ENCODE data around the gene SLC22A23. TPM values are rescaled to one million over a fixed set of nuclear protein-coding genes. Genes with fewer than 3 reads are reported as not detected.

The SLC22A23 gene
- total and polyA plus RNA-seq, 4 donors: 4.9 to 45.4 (median 19.7) TPM

DNA sequence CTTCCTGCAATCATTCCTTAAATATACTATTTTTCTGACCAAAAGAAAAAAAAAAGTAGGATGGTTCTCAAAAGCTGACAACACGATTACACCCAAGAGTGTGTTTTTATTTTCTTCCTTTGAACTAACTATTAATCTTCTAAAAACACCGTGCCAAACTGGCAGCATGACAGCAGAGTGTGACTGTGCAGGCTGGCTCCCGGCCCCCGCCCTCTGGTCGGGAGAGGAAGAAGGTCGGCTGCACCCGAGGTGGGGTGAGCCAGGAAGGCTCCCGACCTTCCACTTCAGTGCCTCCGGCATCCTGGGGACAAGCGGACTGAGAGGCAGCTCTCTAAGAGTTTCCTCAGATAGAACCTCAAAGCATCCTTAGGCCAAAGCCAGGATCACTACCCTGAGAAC, 29.2 kb downstream of the SLC22A23 start:
- no peak overlapping the region for H3K27ac ChIP-seq (ENCODE audit: low read depth in 1 of 2, low read length in 2 of 2)
- peaks cover 0 to 13% (median 8%) of the 10 kb centered on the region in 4 donors for H3K4me1 ChIP-seq (ENCODE audit: control insufficient read depth in 4 of 4, insufficient read depth in 4 of 4, low read length in 3 of 4)
- TF ChIP-seq JUND (IDR thresholded peaks at IDR 0.05): no peak
- peak; percentile 29 for TF ChIP-seq NR2F2 (IDR thresholded peaks at IDR 0.05)
- H3K27me3 ChIP-seq (ENCODE audit: control insufficient read depth in 4 of 4, insufficient read depth in 4 of 4, low read length in 3 of 4): no peaks in the 10 kb centered on the region
- peak; percentile 84 for DNase-seq (ENCODE audit: low spot score)
- H3K4me3 ChIP-seq (ENCODE audit: low read depth in 1 of 3, low read length in 3 of 3): no peak overlapping the region
- no peak overlapping the region for H3K9ac ChIP-seq (ENCODE audit: low read depth in 1 of 2, low read length in 2 of 2)
- H3K9me3 ChIP-seq (ENCODE audit: control insufficient read depth in 4 of 4, low read length in 3 of 4): no peaks in the 10 kb centered on the region
- H3K36me3 ChIP-seq (ENCODE audit: control insufficient read depth in 4 of 4, insufficient read depth in 3 of 4, low read depth in 1 of 4, low read length in 3 of 4): peaks cover 0 to 2% (median 0%) of the 10 kb centered on the region in 4 donors
- 14% methylated on average over 10 of the region's 10 CpGs for WGBS

DNA sequence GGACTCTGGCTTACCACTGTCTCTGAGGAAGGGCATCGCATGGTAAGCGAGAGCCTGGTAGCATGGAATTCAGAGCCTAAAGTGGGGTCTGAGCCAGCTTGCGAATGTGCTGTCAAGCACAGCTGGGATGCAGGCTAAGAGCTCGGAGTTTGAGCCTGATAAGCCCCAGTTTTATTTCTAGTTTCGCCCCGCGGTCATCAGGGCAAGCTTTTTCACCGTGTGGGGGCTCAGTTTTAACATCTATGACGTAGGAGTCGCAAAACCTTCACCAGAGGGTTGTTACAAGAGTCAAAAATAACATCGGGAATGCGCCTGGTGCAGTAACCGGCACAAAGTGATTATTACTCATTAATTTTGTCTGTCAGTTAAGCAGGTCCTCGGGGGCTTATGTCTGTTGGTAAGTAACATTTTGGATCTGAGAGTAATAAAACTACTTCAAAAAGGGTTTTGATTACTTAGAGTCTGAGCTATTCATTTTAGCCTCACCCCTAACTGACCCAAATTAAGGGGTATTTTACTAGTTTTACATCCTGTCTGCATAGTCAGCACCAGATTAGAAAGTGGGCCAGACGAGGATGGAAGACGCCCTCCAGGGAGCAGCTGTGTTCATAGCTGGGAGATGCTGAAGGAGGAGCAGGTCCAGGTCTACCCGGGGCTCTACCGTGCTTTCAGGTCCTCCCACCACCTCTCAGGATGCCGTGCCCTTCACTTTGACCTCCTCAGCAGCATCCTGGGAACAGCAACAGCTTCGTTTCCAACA, 29.7 kb downstream of the SLC22A23 start:
- H3K36me3 ChIP-seq (ENCODE audit: control insufficient read depth in 4 of 4, insufficient read depth in 3 of 4, low read depth in 1 of 4, low read length in 3 of 4): peaks cover 0 to 2% (median 0%) of the 10 kb centered on the region in 4 donors
- WGBS: 79% methylated on average over 20 of the region's 20 CpGs

DNA sequence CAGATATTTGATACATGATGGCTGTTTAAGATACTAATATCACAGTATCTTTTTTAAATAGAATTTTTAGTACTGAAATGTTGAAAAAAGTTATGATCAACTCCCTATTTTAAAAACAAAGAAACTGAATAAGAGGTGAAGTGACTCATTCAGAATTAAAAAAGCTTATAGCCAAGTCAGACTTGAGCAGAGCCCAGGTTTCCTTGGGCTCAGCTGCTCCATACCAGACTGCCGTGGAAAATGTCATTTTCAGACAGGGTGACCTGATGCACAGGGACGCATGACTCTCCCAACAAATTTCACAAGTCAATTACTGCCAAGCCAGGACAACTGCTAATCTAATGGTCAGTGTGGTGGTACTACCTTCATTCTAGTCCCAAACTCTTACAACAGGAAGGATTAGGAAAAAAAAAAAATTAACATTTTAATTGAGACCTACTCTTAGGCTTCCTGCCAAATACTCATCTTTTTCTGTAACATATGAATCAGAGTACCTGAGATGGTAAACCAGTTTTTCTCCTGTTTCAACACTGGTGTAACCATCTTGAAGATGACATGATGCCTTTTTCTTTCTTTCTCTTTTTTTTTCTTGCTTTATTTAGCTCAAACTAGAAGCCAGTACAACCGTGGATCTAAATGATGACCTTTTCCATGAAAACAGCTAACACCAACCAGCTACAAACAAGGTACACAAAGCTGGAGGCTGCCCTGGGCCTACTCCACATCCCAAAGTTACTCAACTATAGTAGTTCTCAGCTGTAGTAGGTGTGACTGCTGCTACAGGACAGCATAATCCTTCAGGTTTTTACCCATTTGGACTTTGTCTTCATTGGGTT, 30.5 kb downstream of the SLC22A23 start:
- Histone ChIP-seq H3K27me3 (ENCODE audit: control insufficient read depth in 4 of 4, insufficient read depth in 4 of 4, low read length in 3 of 4) (no peaks in the 10 kb centered on the region), H3K36me3 (ENCODE audit: control insufficient read depth in 4 of 4, insufficient read depth in 3 of 4, low read depth in 1 of 4, low read length in 3 of 4) (no peaks in the 10 kb centered on the region), H3K27ac (ENCODE audit: low read depth in 1 of 2, low read length in 2 of 2) (no peak overlapping the region), H3K4me1 (ENCODE audit: control insufficient read depth in 4 of 4, insufficient read depth in 4 of 4, low read length in 3 of 4) (peaks cover 0 to 13% (median 8%) of the 10 kb centered on the region in 4 donors), H3K9me3 (ENCODE audit: control insufficient read depth in 4 of 4, low read length in 3 of 4) (no peaks in the 10 kb centered on the region), H3K9ac (ENCODE audit: low read depth in 1 of 2, low read length in 2 of 2) (no peak overlapping the region), H3K4me3 (ENCODE audit: low read depth in 1 of 3, low read length in 3 of 3) (no peak overlapping the region)
- TF ChIP-seq HNF4A (conservative IDR thresholded peaks at IDR 0.05): peak; percentile 26 to 66
- TF ChIP-seq, protein P1, sequence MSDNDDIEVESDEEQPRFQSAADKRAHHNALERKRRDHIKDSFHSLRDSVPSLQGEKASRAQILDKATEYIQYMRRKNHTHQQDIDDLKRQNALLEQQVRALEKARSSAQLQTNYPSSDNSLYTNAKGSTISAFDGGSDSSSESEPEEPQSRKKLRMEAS (IDR thresholded peaks at IDR 0.05): no peak
- 77% methylated on average over 3 of the region's 3 CpGs for WGBS
- DNase-seq (ENCODE audit: low spot score): no peak

More for the DNA sequence above, 29.7 kb downstream of the SLC22A23 start:
- Histone ChIP-seq H3K27ac (ENCODE audit: low read depth in 1 of 2, low read length in 2 of 2) (no peak overlapping the region), H3K27me3 (ENCODE audit: control insufficient read depth in 4 of 4, insufficient read depth in 4 of 4, low read length in 3 of 4) (no peaks in the 10 kb centered on the region), H3K9ac (ENCODE audit: low read depth in 1 of 2, low read length in 2 of 2) (no peak overlapping the region), H3K9me3 (ENCODE audit: control insufficient read depth in 4 of 4, low read length in 3 of 4) (no peaks in the 10 kb centered on the region), H3K4me3 (ENCODE audit: low read depth in 1 of 3, low read length in 3 of 3) (no peak overlapping the region), H3K4me1 (ENCODE audit: control insufficient read depth in 4 of 4, insufficient read depth in 4 of 4, low read length in 3 of 4) (peaks cover 0 to 13% (median 8%) of the 10 kb centered on the region in 4 donors)
- DNase-seq (ENCODE audit: low spot score): no peak
- no peak for TF ChIP-seq GABPA (IDR thresholded peaks at IDR 0.05 in 1 of 2, conservative IDR thresholded peaks at IDR 0.05 in 1 of 2)
- TF ChIP-seq FOXA1 (IDR thresholded peaks at IDR 0.05): no peak
- TF ChIP-seq, protein P2, sequence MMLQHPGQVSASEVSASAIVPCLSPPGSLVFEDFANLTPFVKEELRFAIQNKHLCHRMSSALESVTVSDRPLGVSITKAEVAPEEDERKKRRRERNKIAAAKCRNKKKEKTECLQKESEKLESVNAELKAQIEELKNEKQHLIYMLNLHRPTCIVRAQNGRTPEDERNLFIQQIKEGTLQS (IDR thresholded peaks at IDR 0.05): no peak
- TF ChIP-seq SP1 (IDR thresholded peaks at IDR 0.05): no peak
- TF ChIP-seq YY1 (IDR thresholded peaks at IDR 0.05): no peak
- TF ChIP-seq, protein P3, sequence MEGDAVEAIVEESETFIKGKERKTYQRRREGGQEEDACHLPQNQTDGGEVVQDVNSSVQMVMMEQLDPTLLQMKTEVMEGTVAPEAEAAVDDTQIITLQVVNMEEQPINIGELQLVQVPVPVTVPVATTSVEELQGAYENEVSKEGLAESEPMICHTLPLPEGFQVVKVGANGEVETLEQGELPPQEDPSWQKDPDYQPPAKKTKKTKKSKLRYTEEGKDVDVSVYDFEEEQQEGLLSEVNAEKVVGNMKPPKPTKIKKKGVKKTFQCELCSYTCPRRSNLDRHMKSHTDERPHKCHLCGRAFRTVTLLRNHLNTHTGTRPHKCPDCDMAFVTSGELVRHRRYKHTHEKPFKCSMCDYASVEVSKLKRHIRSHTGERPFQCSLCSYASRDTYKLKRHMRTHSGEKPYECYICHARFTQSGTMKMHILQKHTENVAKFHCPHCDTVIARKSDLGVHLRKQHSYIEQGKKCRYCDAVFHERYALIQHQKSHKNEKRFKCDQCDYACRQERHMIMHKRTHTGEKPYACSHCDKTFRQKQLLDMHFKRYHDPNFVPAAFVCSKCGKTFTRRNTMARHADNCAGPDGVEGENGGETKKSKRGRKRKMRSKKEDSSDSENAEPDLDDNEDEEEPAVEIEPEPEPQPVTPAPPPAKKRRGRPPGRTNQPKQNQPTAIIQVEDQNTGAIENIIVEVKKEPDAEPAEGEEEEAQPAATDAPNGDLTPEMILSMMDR (IDR thresholded peaks at IDR 0.05; ENCODE audit: low read depth, low read length, missing input control): no peak
- TF ChIP-seq RAD21 (IDR thresholded peaks at IDR 0.05): no peak
- TF ChIP-seq TAF1 (conservative IDR thresholded peaks at IDR 0.05): no peak
